Right lobe of liver (tissue), 4 donors: ENCODE data around the gene ERC2.

Source experiments
- CTCF ChIP-seq, 4 donors: fragments of 200-600 bp in 3 of 4; fragments of 450-650 bp in 1 of 4; IDR thresholded peaks; one replicate each; pipeline versions ENCODE4 v1.5.1 to v1.8.0; 2016 to 2022; ENCODE audit warnings: antibody characterized with exemption in 4 of 4, mild to moderate bottlenecking in 2 of 4
- POLR2A ChIP-seq: fragments of 450-650 bp; IDR thresholded peaks from one replicate; pipeline ENCODE4 v1.6.1; 2017; ENCODE audit warnings: antibody characterized with exemption, mild to moderate bottlenecking
- donor health status: DM: no; HTN: no; CAD: no.
- donor health status: DM: no; HTN: no; CAD: no.
- donor health status: DM: no; HTN: yes; CAD: no.

- TF ChIP-seq CTCF (IDR thresholded peaks at IDR 0.05) (no peak), POLR2A (no peak)
Observed at GRCh38 chr3:56187051-56187450, 281.2 kb downstream of the ERC2 start.
